GM19035 (cell line): Measurements from ENCODE around the gene ROGDI.
A peak's percentile ranks its signal among the peaks of the same experiment; 100 is the strongest.

Source experiments
- ATAC-seq: cut with Tn5 transposase; IDR thresholded peaks from one replicate; pipeline ENCODE4 v1.9.1; 2021; ENCODE audit not compliant: unreplicated experiment

Gene ROGDI

GRCh38 chr16:4814542-4815173, 12.2 kb upstream of the ROGDI start:
- ATAC-seq: no peak

- ATAC-seq: no peak
Observed at GRCh38 chr16:4814046-4814445, 11.6 kb upstream of the ROGDI start.

- ATAC-seq: no peak
Observed at GRCh38 chr16:4813251-4814003, 11.0 kb upstream of the ROGDI start.

GRCh38 chr16:4811773-4812172, 9.3 kb upstream of the ROGDI start:
- ATAC-seq: no peak

DNA sequence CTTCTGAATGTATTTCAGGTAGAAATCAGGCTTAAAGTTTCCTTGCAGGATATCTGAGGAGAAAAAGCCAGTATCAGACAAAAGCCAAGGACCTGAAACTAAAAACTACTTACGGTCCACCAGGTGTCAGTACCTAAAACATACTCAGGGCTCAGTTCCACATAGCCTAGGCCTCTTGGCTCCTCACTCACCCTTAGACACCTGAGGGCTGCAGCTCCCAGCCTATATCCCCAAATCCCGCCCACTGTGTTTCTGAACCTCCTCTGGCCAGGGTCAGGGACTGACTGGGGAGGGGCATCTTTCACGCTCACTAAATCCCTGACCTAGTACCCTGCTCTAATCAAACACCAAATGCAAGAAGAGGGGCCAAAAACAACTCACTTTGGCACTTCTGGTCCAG, 8.8 kb upstream of the ROGDI start:
- no peak for ATAC-seq

DNA sequence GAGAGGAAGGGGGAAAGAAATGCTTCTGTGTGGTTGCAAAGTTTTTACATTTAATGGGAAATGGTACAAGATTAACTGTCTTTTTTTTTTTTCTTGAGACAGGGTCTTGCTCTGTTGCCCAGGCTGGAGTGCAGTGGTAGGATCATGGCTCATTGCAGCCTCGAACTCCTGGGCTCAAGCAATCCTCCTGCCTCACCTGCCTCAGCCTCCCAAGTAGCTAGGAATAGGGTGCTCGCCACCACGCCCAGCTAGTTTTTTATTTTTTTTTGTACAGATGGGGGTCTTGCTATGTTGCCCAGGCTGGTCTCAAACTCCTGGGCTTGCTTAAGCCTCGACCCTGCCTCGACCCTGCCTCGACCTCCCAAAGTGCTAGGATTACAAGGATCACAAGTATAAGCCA, 3.8 kb upstream of the ROGDI start:
- no peak for ATAC-seq

- ATAC-seq: no peak
Observed at GRCh38 chr16:4805231-4805630, 2.8 kb upstream of the ROGDI start.

GRCh38 chr16:4803898-4804762, 1.7 kb upstream of the ROGDI start:
- ATAC-seq: no peak

- ATAC-seq: no peak
Observed at GRCh38 chr16:4803401-4803844, 990 bp upstream of the ROGDI start.

- ATAC-seq: peak; percentile 93
Observed at GRCh38 chr16:4802659-4803287, 340 bp upstream of the ROGDI start.

- no peak for ATAC-seq
Observed at GRCh38 chr16:4801051-4801961, 1.1 kb downstream of the ROGDI start.

DNA sequence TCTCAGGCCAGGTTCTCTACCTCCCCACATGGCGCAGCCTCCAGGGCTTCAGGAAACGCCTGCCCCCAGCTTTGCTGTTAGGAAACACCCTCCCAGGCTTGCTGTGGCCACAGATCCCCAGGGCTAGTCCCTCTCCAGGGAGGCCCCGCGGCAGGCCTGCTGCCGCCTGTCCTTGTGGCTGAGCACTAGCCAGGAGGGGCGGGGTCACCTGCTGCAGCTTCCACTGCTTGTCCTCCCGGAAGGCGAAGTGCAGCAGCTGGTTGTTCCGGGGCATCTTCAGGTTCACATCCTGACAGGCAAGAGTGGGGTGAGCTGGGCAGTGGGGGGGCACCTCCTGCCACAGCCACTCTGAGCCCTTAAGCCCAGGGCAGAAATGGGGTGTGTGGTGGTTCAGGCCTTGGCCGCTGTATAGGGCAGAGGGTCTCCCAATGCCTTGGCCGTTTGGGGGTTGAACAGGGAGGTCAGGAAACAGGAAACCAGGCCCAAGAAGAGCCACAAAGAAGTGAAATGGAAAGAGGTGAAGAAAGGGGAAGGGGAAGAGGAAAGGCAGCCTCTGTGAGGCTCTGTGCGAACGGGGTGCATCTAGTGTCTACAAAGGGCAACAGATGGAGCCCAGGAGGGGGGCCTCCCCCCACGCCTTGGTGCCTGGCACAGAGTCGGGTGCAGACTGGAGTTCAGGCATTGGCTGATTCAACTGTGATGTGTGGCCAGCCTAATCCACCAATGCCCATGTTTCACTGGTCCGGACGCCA, 2.0 kb downstream of the ROGDI start:
- ATAC-seq: no peak

- no peak for ATAC-seq
Observed at GRCh38 chr16:4799171-4799855, 3.1 kb downstream of the ROGDI start.

DNA sequence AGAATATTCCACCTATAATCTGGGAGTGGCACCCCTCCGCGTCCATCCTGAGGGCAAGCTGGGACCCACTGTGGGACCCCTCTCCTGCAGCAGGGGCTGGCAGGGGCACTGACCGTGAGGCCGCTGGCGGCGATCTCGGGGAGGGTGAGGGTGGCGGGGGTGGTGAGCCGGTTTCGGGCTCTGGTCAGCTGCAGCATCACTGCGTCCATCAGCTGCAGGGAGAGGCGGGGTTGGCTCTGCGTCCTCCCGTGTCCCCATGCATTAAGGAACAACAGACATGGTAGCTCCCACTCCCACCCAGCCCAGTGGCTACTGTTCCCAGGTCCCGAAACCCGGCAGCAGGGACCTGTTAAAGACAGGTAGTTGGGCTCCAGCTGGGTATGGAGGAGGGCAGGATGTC, 4.0 kb downstream of the ROGDI start:
- no peak for ATAC-seq

GRCh38 chr16:4797805-4798252, 4.6 kb downstream of the ROGDI start:
- ATAC-seq: no peak

DNA sequence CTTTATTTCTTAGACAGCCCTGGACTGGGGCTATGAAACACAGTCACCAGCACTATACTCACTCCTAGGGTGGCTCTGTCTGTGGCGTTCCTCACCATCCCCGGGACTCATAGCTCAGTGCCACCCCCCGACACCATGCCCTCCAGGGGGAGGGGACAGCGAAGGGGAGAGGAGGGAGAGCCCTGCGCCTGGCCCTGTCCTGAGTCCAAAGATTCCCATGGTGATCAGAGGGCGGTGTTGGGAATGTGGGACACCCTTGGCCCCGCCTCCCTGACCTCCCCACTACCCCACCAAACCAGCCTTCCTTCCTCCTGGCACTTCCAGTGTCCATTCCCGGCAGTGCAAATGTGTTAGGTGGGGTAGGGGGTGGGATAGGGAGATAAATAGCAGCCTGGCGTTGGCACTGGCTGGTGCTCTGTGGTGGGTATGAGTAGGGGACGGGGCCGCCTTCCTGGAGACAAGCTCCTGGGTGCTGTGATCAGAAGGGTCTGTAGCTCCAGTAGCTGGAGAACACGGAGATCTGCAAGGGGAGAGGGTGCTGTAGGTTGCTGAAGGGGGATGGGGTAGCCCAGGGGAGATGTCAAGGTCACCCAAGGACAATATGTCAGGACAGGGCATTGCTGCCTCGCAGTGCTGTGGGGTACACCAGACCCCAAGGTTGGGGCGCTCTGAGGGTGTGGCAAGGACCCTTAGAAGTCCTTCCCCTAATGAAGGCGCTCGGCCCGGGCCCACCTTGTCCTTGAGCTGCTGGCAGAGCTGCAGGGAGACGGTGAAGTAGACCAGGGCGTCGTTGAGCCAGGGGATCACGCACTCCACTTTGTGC, 5.2 kb downstream of the ROGDI start:
- no peak for ATAC-seq

GRCh38 chr16:4795828-4796572, 6.4 kb downstream of the ROGDI start:
- no peak for ATAC-seq
